GM18498 (cell line): ENCODE measurements around the gene RAB3C.
"Not testable (repeated sequence)": the region's sequence is repeated elsewhere in the genome, so short reads cannot be mapped to it uniquely, and the experiment has no call there.

Experiments
- ATAC-seq: cut with Tn5 transposase; IDR thresholded peaks from one replicate; pipeline ENCODE4 v1.9.1; 2021; ENCODE audit warnings: mild to moderate bottlenecking, moderate library complexity; ENCODE audit not compliant: unreplicated experiment

The RAB3C gene, protein sequence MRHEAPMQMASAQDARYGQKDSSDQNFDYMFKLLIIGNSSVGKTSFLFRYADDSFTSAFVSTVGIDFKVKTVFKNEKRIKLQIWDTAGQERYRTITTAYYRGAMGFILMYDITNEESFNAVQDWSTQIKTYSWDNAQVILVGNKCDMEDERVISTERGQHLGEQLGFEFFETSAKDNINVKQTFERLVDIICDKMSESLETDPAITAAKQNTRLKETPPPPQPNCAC

DNA sequence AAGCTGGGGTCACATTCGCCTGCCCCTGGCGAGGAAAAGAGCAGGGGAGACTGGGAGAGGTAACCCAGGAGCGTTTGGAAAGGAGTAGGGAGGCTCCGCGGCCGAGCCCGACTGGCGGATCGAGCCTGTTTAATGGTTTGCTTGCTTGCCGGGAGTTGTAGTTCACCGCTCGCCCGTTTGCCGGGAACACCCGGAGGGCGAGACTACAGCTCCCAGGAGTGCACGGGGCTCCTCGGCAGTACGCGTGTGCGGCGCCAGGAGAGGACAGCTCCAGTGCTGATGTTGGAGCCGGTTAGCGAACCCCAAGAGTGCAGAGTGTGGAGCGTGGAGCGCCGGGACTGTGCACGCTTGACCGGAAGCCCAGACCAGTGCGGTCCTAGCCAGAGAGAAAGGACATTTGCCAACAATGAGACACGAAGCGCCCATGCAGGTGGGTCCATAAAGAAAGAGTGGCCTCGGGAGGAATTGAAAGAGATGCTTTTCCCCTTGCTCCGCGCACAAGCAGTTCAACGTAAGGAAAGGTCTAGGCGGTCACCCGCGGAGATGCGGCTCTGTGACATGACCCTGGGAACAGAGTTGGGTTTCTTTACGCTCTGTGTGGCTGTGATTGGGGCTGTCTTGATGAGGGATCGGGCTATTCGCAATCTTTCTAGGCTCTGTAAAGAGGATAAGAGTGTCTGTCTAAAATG lies at the start of gene RAB3C:
Gene RAB3C (plus strand): TSS at position 273 of the 689 bp plus-strand sequence. CDS start 134 bp downstream, at position 407.
- ATAC-seq, result peak; percentile 100

DNA sequence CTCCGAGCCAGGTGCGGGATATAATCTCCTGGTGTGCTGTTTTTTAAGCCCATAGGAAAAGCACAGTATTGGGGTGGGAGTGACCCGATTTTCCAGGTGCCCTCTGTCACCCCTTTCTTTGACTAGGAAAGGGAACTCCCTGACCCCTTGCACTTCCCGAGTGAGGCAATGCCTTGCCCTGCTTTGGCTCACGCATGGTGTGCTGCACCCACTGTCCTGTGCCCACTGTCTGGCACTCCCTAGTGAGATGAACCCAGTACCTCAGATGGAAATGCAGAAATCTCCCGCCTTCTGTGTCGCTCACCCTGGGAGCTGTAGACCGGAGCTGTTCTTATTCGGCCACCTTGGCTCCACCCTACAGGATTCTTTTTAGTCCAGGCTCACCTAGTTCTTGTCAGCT lies 40.9 kb upstream of the RAB3C start:
- ATAC-seq, result not testable (repeated sequence)

DNA sequence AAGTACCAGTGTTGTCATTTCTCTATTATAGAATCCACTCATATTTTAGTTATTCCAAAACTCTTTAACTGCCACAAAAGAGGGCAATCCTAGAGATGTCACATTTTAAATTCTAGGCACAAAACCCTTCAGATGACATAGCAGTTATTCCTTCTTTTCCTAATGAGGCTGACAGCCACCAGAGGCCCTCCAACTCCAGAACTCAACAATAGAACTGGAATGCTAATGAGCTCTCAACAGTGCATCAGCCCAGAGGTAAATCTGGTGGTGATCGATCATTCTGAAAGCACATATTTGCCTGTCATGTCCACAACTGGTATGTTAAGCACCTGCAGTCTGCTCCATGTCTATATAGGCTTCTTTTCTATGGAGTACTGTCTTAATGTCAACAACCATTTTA lies 40.2 kb upstream of the RAB3C start:
- no peak for ATAC-seq

DNA sequence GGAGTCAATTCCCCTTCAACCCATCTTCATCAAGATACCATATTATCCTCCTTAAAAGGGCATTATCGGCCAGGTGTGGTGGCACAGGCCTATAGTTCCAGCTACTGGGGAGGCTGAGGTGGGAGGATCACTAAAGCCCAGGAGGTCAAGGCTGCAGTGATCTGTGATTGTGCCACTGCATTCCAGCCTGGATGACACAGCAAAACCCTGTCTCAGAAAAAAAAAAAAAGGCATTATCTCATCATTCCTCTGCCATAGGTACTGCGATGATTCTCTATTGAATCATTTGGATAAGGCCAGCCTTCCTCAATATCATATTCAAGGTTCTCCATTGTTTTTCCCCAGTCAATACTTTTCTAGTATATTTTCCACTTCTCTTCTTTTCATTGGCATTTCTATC lies 39.2 kb upstream of the RAB3C start:
- ATAC-seq, result no peak

DNA sequence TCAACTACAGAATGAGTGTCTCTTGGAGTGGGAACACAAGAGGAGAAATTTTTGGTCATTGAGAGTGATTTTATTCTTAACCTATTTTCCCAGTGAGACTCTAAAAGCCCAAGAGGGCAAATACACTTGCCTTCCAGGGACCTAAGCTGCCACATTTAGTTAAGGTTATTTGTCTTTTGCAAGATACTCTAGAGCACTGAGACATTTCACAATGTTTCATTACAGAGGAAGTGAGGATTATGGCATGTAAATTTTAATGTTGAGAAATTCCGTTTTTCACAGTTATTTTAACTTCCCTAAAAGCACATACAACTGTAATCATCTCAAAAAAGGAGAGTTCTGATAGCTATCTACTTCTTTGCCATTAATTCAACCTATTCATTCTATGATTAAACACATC lies 38.7 kb upstream of the RAB3C start:
- ATAC-seq, result no peak

DNA sequence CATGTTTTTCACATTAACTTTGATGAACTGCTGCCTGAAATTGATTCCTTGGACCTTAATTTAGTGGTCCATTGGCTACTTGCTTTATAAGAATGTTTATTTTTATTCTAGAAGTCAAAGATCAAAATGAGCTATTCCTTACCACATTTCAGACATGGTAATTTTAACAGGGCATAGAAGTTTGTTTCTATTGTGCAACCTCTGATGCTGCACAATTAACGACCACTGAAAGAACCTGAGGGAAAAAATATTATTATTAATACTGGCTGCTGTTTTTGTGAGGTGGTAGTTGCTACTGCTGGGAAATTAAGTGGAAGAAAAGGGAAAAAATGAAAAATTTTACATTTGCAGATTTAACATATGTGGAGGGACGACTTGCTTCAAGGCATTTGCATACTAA lies 37.9 kb upstream of the RAB3C start:
- ATAC-seq, result no peak

DNA sequence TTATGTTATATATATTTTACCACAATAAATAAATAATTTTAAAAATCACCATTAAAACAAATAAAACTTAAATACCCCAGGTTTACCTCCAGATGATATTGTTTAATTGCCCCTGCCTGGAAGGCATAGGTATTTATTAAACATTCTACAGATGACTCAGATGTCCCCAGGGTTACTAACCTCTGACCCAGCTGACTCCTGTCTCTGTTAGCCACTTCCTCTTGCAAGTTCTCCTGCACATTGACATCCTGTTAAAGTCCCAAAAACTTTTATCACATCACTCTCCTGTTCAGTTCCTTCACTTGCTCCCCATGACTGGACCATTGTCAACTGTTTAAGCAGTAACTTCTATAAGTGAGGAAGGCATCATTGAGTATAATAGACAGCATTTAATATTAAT lies 37.0 kb upstream of the RAB3C start:
- ATAC-seq, result peak; percentile 92

DNA sequence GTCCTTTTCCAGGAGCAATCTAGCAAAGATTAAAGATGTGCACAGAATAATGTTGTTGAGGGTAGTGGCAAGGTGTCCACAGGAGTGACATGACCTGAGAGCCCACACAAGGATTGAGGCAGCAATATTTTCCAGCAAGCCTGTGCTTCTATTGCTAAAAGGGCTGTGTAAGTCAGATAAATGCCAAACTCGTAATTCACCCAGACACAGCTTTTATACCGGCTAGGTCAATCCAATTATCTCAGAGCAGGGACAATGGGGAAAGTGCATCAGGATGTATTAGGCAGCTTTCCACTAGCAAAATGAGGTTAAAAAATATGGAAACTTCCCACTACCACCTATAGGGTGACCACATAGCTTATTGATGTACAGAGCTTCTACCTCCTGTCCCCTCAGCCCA lies 34.8 kb upstream of the RAB3C start:
- ATAC-seq, result no peak

DNA sequence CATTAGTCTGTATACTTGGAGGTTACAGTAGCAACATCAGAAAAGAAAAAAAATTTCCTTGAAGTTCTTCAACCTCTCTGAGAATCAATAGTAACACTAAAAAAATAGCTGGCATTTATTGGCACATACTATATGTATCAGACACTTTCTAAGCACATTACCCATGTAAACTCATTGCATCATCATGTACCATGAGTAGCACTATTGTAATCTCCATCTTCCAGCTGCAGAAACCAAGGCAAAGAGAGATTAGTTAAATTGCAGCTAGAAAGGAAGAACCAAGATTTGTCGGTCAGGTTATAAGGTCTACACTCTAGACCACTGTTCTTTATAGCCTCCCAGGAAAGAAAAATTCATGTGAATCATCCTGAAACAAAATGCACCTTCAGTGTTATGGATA lies 31.4 kb upstream of the RAB3C start:
- ATAC-seq, result no peak

DNA sequence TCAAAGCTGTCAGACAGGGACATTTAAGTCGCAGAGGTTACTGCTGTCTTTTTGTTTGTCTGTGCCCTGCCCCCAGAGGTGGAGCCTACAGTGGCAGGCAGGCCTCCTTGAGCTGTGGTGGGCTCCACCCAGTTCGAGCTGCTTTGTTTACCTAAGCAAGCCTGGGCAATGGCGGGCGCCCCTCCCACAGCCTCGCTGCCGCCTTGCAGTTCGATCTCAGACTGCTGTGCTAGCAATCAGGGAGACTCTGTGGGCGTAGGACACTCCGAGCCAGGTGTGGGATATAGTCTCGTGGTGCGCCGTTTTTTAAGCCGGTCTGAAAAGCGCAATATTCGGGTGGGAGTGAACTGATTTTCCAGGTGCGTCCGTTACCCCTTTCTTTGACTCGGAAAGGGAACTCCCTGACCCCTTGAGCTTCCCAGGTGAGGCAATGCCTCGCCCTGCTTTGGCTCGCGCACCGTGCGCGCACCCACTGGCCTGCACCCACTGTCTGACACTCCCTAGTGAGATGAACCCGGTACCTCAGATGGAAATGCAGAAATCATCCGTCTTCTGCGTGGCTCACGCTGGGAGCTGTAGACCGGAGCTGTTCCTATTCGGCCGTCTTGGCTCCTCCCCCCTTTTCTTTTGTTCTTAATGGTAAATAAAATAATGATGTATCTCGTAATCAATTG lies 25.1 kb upstream of the RAB3C start:
- ATAC-seq, result not testable (repeated sequence)

DNA sequence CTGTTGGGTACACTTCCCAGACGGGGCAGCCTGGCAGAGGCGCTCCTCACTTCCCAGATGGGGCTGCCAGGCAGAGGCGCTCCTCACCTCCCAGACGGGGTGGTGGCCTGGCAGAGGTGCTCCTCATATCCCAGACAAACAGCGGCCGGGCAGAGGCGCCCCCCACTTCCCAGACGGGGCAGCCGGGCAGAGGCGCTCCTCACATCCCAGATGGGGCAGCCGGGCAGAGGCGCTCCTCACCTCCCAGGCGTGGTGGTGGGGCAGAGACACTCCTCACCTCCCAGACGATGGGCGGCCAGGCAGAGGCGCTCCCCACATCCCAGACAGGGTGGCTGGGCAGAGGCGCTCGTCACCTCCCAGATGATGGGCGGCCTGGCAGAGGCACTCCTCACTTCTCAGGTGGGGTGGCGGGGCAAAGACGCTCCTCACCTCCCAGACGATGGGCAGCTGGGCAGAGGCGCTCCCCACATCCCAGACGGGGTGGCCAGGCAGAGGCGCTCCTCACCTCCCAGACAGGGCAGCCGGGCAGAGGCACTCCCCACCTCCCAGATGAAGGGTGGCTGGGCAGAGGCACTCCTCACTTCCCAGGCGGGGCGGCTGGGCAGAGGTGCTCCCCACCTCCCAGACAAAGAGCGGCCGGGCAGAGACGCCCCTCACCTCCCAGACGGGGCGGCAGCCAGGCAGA lies 19.7 kb upstream of the RAB3C start:
- not testable (repeated sequence) for ATAC-seq

DNA sequence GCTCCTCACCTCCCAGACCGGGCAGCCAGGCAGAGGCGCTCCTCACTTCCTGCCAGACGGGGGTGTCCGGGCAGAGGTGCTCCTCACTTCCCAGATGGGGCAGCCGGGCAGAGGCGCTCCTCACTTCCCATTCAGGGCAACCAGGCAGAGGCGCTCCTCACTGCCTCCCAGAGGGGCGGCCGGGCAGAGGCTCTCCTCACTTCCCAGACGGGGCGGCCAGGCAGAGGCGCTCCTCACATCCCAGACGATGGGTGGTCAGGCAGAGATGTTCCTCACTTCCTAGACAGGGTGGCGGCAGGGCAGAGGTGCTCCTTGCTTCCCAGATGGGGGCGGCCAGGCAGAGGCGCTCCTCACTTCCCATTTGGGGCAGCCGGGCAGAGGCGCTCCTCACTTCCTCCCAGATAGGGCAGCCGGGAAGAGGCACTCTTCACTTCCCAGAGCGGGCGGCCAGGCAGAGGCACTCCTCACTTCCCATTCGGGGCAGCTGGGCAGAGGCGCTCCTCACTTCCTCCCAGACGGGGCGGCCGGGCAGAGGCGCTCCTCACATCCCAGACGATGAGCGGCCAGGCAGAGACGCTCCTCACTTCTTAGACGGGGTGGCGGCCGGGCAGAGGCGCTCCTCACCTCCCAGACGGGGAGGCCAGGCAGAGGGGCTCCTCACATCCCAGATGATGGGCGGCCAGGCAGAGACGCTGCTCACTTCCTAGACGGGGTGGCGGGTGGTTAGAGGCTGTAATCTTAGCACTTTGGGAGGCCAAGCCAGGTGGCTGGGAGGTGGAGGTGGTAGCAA lies 18.6 kb upstream of the RAB3C start:
- ATAC-seq, result not testable (repeated sequence)

DNA sequence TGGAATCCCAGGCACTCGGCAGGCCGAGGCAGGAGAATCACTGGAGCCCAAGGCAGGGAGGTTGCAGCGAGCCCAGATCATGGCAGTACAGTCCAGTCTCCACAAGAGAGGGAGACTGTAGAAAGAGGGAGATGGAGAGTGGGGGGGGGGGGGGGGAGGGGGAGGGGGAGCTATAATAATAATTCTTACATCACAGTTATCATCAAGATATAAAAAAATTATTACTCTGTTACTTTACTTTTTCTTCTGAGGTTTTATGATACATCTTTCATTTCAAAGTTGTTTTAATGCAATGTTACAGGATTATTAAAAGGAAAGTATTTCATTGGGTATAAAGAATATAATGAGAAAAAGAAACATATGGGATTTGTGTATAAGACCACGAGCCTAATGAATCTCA lies 17.8 kb upstream of the RAB3C start:
- ATAC-seq, result no peak

DNA sequence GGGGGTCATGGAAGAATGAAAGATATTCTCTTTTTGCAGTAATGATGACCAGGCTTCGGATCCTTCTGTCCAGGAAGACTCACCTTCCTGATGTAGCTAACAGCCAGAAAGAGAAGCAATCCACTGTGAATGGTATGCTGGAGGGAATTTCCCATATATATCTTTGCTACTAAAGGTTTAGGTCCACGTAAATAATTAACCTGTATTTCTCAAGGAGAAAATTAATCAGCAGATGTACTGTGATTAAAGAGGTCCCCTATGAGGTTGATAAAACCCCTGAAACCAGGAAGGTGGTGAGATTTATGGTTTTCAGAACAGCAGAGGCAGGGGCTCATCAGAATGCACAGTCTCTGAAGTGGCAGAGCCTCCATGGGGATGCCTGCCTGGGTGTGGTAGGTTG lies 11.4 kb upstream of the RAB3C start:
- no peak for ATAC-seq

DNA sequence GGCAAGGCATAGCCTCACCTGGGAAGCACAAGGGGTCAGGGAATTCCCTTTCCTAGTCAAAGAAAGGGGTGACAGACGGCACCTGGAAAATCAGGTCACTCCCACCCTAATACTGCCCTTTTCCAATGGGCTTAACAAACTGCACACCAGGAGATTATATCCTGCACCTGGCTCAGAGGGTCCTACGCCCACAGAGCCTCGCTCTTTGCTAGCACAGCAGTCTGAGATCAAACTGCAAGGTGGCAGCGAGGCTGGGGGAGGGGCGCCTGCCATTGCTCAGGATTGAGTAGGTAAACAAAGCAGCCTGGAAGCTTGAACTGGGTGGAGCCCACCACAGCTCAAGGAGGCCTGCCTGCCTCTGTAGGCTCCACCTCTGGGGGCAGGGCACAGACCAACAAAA lies 9.9 kb upstream of the RAB3C start:
- ATAC-seq, result not testable (repeated sequence)

DNA sequence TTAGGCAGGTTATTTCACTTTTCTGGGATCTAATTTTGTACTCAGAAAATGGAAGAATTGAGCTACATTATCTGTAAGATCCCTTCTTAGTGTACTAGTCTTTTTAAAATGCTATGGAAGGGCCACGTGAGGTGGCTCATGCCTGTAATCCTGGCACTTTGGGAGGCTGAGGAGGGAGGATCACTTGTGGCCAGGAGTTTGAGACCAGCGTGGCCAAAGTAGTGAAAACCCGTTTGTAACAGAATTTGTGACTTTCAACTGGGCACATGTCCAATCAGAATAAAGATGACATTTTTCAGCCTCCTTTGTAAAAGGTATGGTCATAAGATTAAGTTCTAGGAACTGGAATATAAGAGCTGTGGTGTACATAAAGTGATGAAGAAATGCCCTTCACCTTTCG lies 3.1 kb upstream of the RAB3C start:
- no peak for ATAC-seq

DNA sequence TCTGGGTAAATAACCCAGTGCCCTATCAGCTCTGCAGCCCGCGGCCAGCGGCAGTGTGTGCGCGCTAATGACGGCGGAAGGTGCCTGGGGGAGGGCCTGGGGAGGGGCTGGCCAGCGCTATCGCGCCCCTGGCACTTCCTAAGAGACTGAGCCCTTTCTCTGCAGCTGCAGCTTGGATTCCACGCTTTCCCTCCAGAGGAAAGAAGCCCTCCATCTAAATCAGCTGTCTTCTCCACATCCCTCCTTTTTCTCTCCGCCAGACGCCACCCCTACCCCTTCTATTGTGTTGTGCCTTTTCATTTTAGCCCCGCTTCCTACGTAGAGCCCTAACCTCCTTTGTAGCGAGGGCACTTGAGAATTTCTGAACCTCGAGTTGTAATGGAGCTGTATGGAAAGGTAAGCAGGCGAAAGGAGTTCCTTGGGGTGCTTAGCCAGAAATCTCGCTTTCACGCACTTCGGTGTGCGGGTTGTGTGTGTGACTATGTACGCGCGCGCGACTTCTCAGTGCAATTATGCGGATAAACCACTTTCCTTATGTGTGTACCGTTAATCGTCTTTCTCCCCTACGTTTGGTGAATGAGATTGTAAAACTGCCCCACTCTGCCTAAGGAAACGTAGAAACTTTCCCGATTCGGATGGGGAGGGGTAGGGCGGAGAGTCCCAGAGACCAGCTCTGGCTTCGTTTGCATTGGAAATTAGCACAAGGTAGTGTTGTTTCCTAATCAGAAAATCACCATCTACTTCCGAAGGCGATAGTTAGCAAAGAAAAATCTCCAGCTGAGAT lies 664 bp upstream of the RAB3C start:
- ATAC-seq, result peak; percentile 31

DNA sequence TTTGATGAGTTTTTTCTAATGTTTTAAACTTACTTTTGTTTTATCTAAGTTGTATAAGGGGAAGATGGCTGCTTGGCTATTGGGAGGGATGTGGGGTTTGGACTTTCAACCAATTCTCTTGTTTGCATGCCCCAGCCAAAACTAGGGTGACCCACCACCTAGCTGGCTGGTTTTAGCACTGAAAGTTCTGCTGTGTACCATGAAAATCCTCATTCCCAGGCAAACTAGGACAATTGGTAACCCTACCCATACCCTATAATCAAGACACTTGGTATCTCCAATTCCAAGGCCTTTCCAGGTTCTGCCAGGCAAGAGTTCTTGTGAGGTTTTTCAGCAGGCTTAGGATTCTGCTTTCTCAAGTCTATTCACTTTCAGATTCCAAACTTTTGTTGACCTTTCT lies 13.1 kb downstream of the RAB3C start:
- ATAC-seq, result no peak

DNA sequence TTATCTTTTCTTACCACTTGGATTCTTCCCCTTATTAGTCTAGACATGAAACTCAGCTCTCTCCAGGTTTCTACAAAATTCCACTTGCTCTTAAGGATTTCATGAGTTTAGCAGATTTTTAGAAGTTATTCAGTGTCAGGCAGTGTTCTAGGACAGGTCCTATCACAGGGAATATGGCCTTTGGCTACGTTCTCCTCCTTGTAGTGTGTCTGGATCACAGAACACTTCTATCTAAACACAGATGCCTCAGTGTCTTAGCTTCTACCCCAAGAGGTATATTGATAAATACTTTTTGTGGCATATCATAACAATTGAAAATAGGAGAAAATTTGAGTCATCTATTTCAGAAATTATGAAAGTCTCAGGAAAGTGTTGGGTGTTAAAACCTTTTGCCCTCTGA lies 15.6 kb downstream of the RAB3C start:
- no peak for ATAC-seq

DNA sequence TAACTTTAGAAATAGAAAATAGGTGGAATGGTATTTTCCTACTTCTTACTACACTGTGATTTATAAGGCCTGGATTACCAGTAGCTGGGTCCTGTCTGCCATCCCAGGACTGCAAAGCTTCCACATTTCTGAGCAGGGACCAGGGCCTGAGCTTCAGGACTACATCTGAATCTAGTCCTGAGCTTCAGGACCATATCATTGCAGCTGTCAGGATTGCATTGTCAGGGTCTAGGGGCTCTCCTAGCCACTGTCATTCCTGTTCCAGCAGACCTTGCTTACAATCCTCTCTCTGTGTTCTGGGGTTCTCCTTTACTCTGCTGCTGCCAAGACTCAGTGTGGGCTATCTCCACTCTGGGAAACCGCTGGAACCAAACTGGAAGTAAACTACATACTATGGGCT lies 16.3 kb downstream of the RAB3C start:
- ATAC-seq, result no peak
